A549 treated with CpdA at 1 μM for 4 hours (cell line): ENCODE measurements around the gene MRGPRG. TPM values are rescaled to one million over a fixed set of nuclear protein-coding genes. Genes with fewer than 3 reads are reported as not detected.

Source experiments
- total RNA-seq: library from RNA; stranded (reverse); fragments of 200-300 nt; extraction: Qiagen RNA extraction; gene quantifications from 5 replicates; pipeline ENCODE4 v1.2.3, GENCODE V29; 2022; ENCODE audit warnings: low read depth

Gene MRGPRG
- not detected in 5 replicates for total RNA-seq

GRCh38 chr11:3218483-3219280, at the start of gene MRGPRG:
Gene MRGPRG, minus strand, starts transcription at chr11:3218813. Its CDS starts 0 bp downstream, at chr11:3218813.

GRCh38 chr11:3231851-3232744, 13.5 kb upstream of the MRGPRG start, which contains the start of gene MRGPRE:
Gene MRGPRE, minus strand, starts transcription at chr11:3232417. Its CDS starts 3,618 bp downstream, at chr11:3228799.

Other genes starting within 250 kb of the MRGPRG start
- gene NAP1L4, start 226.5 kb downstream of the MRGPRG start, total RNA-seq, result 120 to 133 TPM (median 125 TPM) in 5 replicates
- gene CARS1, start 161.4 kb downstream of the MRGPRG start, total RNA-seq, result 62.8 to 75.9 TPM (median 64.0 TPM) in 5 replicates
- gene OSBPL5, start 53.5 kb downstream of the MRGPRG start, total RNA-seq, result 4.5 to 7.5 TPM (median 5.3 TPM) in 5 replicates
- gene MRGPRE, start 13.6 kb upstream of the MRGPRG start, total RNA-seq, result 0.15 to 0.19 TPM in 2 of 5 replicates, not detected in the others
- gene ZNF195, start 160.3 kb upstream of the MRGPRG start, total RNA-seq, result 17.8 to 20.8 TPM (median 19.9 TPM) in 5 replicates